ENCODE results near the gene TMEM140.
A peak's percentile ranks its signal among the peaks of the same experiment; 100 is the strongest.

The TMEM140 gene

GRCh38 chr7:135167365-135167917 is 19.6 kb downstream of the TMEM140 start:
- peaks cover 59% of the 10 kb centered on the region for H3K36me3 ChIP-seq
- H3K4me1 ChIP-seq (ENCODE audit: control insufficient read depth in 1 of 2, insufficient read depth in 1 of 2, low read depth in 1 of 2, low read length in 1 of 2) = peaks cover 64 to 86% of the 10 kb centered on the region in 2 experiments
- H3K27ac ChIP-seq = peak overlapping the region; percentile 93
- no peaks in the 10 kb centered on the region for H3K9me3 ChIP-seq
- peak; percentile 18 for TF ChIP-seq CTCF (IDR thresholded peaks at IDR 0.05)
- H3K27me3 ChIP-seq = no peaks in the 10 kb centered on the region
- peak overlapping the region; percentile 34 to 86 for H3K4me3 ChIP-seq (ENCODE audit: low read depth in 1 of 2, low read length in 1 of 2)

GRCh38 chr7:135168001-135168400 is 20.1 kb downstream of the TMEM140 start:
- Histone ChIP-seq H3K4me1 (ENCODE audit: control insufficient read depth in 1 of 2, insufficient read depth in 1 of 2, low read depth in 1 of 2, low read length in 1 of 2) (peaks cover 64 to 84% of the 10 kb centered on the region in 2 experiments), H3K27me3 (no peaks in the 10 kb centered on the region), H3K9me3 (no peaks in the 10 kb centered on the region), H3K36me3 (peaks cover 53% of the 10 kb centered on the region), H3K4me3 (ENCODE audit: low read depth in 1 of 2, low read length in 1 of 2) (peak overlapping the region; percentile 77 to 86), H3K27ac (peak overlapping the region; percentile 93)
- peak; percentile 9 for TF ChIP-seq CTCF (IDR thresholded peaks at IDR 0.05)

GRCh38 chr7:135168489-135169140 is 20.7 kb downstream of the TMEM140 start:
- Histone ChIP-seq H3K4me1 (ENCODE audit: control insufficient read depth in 1 of 2, insufficient read depth in 1 of 2, low read depth in 1 of 2, low read length in 1 of 2) (peaks cover 64 to 84% of the 10 kb centered on the region in 2 experiments), H3K27me3 (no peaks in the 10 kb centered on the region), H3K9me3 (no peaks in the 10 kb centered on the region), H3K36me3 (peaks cover 49% of the 10 kb centered on the region), H3K4me3 (ENCODE audit: low read depth in 1 of 2, low read length in 1 of 2) (peak overlapping the region; percentile 77 to 86), H3K27ac (peak overlapping the region; percentile 93)
- no peak for TF ChIP-seq CTCF (IDR thresholded peaks at IDR 0.05)

- Histone ChIP-seq H3K27me3 (no peaks in the 10 kb centered on the region), H3K36me3 (peaks cover 42% of the 10 kb centered on the region), H3K4me1 (ENCODE audit: control insufficient read depth in 1 of 2, insufficient read depth in 1 of 2, low read depth in 1 of 2, low read length in 1 of 2) (peaks cover 64 to 76% of the 10 kb centered on the region in 2 experiments), H3K4me3 (ENCODE audit: low read depth in 1 of 2, low read length in 1 of 2) (peak overlapping the region; percentile 77 to 86), H3K9me3 (no peaks in the 10 kb centered on the region), H3K27ac (peak overlapping the region; percentile 93)
- TF ChIP-seq CTCF (IDR thresholded peaks at IDR 0.05) = peak; percentile 59
Measured at GRCh38 chr7:135169141-135169963, 21.5 kb downstream of the TMEM140 start.

- Histone ChIP-seq H3K36me3 (peaks cover 36% of the 10 kb centered on the region), H3K27me3 (no peaks in the 10 kb centered on the region), H3K4me1 (ENCODE audit: control insufficient read depth in 1 of 2, insufficient read depth in 1 of 2, low read depth in 1 of 2, low read length in 1 of 2) (peaks cover 64 to 71% of the 10 kb centered on the region in 2 experiments), H3K9me3 (no peaks in the 10 kb centered on the region), H3K27ac (peak overlapping the region; percentile 93), H3K4me3 (ENCODE audit: low read depth in 1 of 2, low read length in 1 of 2) (peak overlapping the region; percentile 77 to 86)
- TF ChIP-seq CTCF (IDR thresholded peaks at IDR 0.05) = no peak
Measured at GRCh38 chr7:135169964-135170273, 22.0 kb downstream of the TMEM140 start.

All from neutrophil (primary cell).